OCI-LY1 (cell line): ENCODE results near the gene TMEM178B.
"Not testable (repeated sequence)": the region's sequence is repeated elsewhere in the genome, so short reads cannot be mapped to it uniquely, and the experiment has no call there.

ENCODE experiments used
- H2AFZ ChIP-seq: fragments of 200-600 bp; sonication (generic), shearing (Covaris generic); 2 replicates; pipeline ENCODE4 v1.6.0; 2014; ENCODE audit warnings: antibody characterized with exemption, mild to moderate bottlenecking, low read length
- H3F3A ChIP-seq: fragments of 200-600 bp; sonication (generic), shearing (Covaris generic); 2 replicates; pipeline ENCODE4 v1.6.0; 2014; ENCODE audit warnings: mild to moderate bottlenecking, antibody characterized with exemption, low read length, moderate library complexity; ENCODE audit not compliant: insufficient read depth
- H3K27ac ChIP-seq: fragments of 200-600 bp; sonication (generic); 2 replicates; pipeline ENCODE4 v1.5.1; 2014; ENCODE audit warnings: low read length, mixed run types, mild to moderate bottlenecking, low read depth; ENCODE audit not compliant: poor library complexity, severe bottlenecking
- H3K27me3 ChIP-seq: fragments of 200-600 bp; sonication (generic); 2 replicates; pipeline ENCODE4 v1.6.0; 2014; ENCODE audit warnings: antibody characterized with exemption, mild to moderate bottlenecking, low read length, moderate library complexity; ENCODE audit not compliant: insufficient read depth
- H3K36me3 ChIP-seq: fragments of 200-600 bp; sonication (generic); 2 replicates; pipeline ENCODE4 v1.6.1; 2014; ENCODE audit warnings: mild to moderate bottlenecking, antibody characterized with exemption, low read length, moderate library complexity, mixed read lengths; ENCODE audit not compliant: insufficient read depth
- H3K4me1 ChIP-seq: fragments of 200-600 bp; sonication (generic); 2 replicates; pipeline ENCODE4 v1.5.1; 2014; ENCODE audit warnings: mild to moderate bottlenecking, low read length, moderate library complexity; ENCODE audit not compliant: insufficient read depth, severe bottlenecking
- H3K4me2 ChIP-seq: fragments of 200-600 bp; sonication (generic), shearing (Covaris generic); 2 replicates; pipeline ENCODE4 v1.6.1; 2014; ENCODE audit warnings: low read length
- H3K4me3 ChIP-seq: fragments of 200-600 bp; sonication (generic); 2 replicates; pipeline ENCODE4 v1.5.1; 2014; ENCODE audit warnings: low read length, low read depth, mild to moderate bottlenecking, mixed read lengths; ENCODE audit not compliant: poor library complexity, severe bottlenecking
- H3K79me2 ChIP-seq: fragments of 200-600 bp; shearing (Covaris generic); 2 replicates; pipeline ENCODE4 v1.6.1; 2016; ENCODE audit warnings: mixed run types, low read length, mixed read lengths; ENCODE audit not compliant: insufficient read depth
- H3K9ac ChIP-seq: fragments of 200-600 bp; sonication (generic), shearing (Covaris generic); 2 replicates; pipeline ENCODE4 v1.6.1; 2014; ENCODE audit warnings: mild to moderate bottlenecking, low read length, mixed read lengths
- H3K9me2 ChIP-seq: fragments of 200-600 bp; sonication (generic), shearing (Covaris generic); 2 replicates; pipeline ENCODE4 v1.6.1; 2014; ENCODE audit warnings: low read depth, mild to moderate bottlenecking, low read length, mixed read lengths
- H3K9me3 ChIP-seq: fragments of 200-600 bp; shearing (Covaris generic); 2 replicates; pipeline ENCODE4 v1.6.1; 2014; ENCODE audit warnings: low read length, mixed read lengths
- H4K20me1 ChIP-seq: fragments of 200-600 bp; sonication (generic), shearing (Covaris generic); 2 replicates; pipeline ENCODE4 v1.6.0; 2016; ENCODE audit warnings: mild to moderate bottlenecking, low read length; ENCODE audit not compliant: insufficient read depth
- EZH2 ChIP-seq: fragments of 200-600 bp; sonication (generic), shearing (Covaris generic); IDR thresholded peaks from 2 replicates; pipeline ENCODE4 v1.8.0; 2017; ENCODE audit warnings: borderline replicate concordance, mixed run types, mild to moderate bottlenecking, antibody characterized with exemption, low read length, moderate library complexity, mixed read lengths
- TF ChIP-seq, protein P1 (sequence below): fragments of 200-600 bp; sonication (generic), shearing (Covaris generic); IDR thresholded peaks from 2 replicates; pipeline ENCODE4 v1.5.1; 2017; ENCODE audit warnings: mild to moderate bottlenecking, antibody characterized with exemption, low read length, moderate library complexity, mixed read lengths

TMEM178B gene

DNA sequence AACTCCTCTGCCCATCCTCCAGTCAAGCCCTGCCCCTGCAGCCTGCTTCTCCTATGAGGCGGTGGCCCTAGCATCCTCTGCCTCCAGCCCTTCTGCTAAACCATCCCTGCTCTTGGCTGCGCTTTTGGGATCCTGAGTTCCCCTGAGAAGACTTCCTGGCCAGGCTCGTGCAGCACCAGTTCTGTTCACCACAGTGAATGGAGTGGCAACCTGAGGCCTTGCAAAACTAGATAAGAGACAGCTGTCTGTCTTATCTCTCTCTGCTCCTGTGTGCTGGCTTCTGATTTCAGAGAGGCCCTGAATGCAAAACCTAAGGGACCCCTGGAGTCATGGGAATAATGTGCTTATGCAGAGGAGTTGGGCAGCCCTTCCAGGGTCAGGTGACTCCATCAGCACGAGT lies 119.2 kb downstream of the TMEM178B start:
- no peaks in the 10 kb centered on the region for H3K9me3 ChIP-seq
- H3K27me3 ChIP-seq = no peaks in the 10 kb centered on the region
- no peaks in the 10 kb centered on the region for H4K20me1 ChIP-seq
- no peak for TF ChIP-seq EZH2
- TF ChIP-seq, protein P1, sequence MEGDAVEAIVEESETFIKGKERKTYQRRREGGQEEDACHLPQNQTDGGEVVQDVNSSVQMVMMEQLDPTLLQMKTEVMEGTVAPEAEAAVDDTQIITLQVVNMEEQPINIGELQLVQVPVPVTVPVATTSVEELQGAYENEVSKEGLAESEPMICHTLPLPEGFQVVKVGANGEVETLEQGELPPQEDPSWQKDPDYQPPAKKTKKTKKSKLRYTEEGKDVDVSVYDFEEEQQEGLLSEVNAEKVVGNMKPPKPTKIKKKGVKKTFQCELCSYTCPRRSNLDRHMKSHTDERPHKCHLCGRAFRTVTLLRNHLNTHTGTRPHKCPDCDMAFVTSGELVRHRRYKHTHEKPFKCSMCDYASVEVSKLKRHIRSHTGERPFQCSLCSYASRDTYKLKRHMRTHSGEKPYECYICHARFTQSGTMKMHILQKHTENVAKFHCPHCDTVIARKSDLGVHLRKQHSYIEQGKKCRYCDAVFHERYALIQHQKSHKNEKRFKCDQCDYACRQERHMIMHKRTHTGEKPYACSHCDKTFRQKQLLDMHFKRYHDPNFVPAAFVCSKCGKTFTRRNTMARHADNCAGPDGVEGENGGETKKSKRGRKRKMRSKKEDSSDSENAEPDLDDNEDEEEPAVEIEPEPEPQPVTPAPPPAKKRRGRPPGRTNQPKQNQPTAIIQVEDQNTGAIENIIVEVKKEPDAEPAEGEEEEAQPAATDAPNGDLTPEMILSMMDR = no peak
- no peak overlapping the region for H3K9ac ChIP-seq
- no peak overlapping the region for H3K27ac ChIP-seq
- H3F3A ChIP-seq = no peaks in the 10 kb centered on the region
- no peaks in the 10 kb centered on the region for H3K9me2 ChIP-seq
- no peak overlapping the region for H3K4me3 ChIP-seq
- no peaks in the 10 kb centered on the region for H3K4me1 ChIP-seq
- H3K36me3 ChIP-seq = no peaks in the 10 kb centered on the region
- H3K79me2 ChIP-seq = no peaks in the 10 kb centered on the region
- H2AFZ ChIP-seq = no peak overlapping the region
- no peak overlapping the region for H3K4me2 ChIP-seq

DNA sequence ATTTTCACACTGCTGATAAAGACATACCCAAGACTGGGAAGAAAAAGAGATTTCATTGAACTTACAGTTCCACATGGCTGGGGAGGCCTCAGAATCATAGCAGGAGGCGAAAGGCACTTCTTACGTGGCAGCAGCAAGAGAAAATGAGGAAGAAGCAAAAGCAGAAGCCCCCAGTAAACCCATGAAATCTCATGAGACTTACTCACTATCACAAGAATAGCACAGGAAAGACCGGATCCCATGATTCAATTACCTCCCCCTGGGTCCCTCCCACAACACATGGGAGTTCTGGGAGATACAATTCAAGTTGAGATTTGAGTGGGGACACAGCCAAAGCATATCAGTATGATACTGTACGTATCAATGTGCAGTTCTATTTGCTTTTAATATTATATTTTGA lies 121.9 kb downstream of the TMEM178B start:
- H3K9me3 ChIP-seq, H3K4me1 ChIP-seq, H3K9me2 ChIP-seq, H4K20me1 ChIP-seq, H3F3A ChIP-seq, H3K36me3 ChIP-seq, H3K27me3 ChIP-seq, H2AFZ ChIP-seq, H3K79me2 ChIP-seq, H3K4me2 ChIP-seq, H3K4me3 ChIP-seq, H3K9ac ChIP-seq, H3K27ac ChIP-seq: not testable (repeated sequence)

DNA sequence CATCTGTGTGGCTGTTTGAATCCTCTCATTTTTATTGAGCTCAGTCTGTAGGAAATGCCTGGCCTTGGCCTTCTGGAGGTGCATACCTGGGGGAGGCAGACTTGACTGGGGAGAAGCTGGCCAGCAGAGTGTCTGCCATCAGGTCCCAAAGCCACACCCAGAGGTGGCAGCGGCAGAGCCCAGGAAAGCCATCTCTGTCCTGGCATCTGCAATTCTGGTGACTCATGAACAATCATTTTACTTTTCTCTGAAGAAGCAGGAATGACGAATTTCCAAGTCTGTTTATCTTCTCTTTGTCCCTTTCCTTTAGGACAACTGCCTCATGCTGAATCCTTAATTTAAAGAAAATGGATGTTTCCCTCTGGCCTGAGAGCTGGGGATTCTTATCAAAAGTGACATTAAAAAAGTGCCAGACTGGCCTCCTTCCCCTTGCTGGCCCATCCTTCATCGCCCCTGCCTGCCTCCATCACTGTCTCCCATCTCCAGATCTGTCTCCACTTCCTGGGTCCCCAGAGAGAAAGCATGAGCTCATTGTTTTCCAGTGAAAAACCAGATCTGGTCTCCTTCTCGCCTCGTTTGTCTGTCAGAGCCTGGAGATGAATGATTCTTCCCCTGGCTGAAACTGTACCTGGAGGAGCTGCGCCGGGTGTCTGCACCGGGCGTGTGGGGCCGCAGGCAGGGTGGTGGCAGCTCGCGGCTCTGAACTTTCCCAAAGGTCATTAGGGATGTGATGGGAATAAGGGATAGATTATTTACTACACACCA lies 124.5 kb downstream of the TMEM178B start:
- Histone ChIP-seq H2AFZ (no peak overlapping the region), H3K36me3 (no peaks in the 10 kb centered on the region), H3K9ac (no peak overlapping the region), H3F3A (no peaks in the 10 kb centered on the region), H3K27ac (no peak overlapping the region), H3K4me2 (no peak overlapping the region), H4K20me1 (no peaks in the 10 kb centered on the region), H3K4me3 (no peak overlapping the region), H3K27me3 (0 out of 2 replicates have a peak, but pooled peaks cover 3% of the 10 kb centered on the region), H3K79me2 (no peaks in the 10 kb centered on the region), H3K9me3 (no peaks in the 10 kb centered on the region), H3K9me2 (no peaks in the 10 kb centered on the region), H3K4me1 (no peaks in the 10 kb centered on the region)
- TF ChIP-seq, protein P1 = no peak
- TF ChIP-seq EZH2 = no peak
